Raji (cell line): ENCODE measurements around the gene NAP1L1.

Experiments used
- POLR2A ChIP-seq: IDR thresholded peaks from 2 replicates; pipeline ENCODE4 v1.6.1; 2011; ENCODE audit warnings: low read depth, low read length, control low read depth; ENCODE audit not compliant: insufficient read depth

Gene NAP1L1

GRCh38 chr12:76002598-76003354 is 81.7 kb downstream of the NAP1L1 start:
- no peak for TF ChIP-seq POLR2A

DNA sequence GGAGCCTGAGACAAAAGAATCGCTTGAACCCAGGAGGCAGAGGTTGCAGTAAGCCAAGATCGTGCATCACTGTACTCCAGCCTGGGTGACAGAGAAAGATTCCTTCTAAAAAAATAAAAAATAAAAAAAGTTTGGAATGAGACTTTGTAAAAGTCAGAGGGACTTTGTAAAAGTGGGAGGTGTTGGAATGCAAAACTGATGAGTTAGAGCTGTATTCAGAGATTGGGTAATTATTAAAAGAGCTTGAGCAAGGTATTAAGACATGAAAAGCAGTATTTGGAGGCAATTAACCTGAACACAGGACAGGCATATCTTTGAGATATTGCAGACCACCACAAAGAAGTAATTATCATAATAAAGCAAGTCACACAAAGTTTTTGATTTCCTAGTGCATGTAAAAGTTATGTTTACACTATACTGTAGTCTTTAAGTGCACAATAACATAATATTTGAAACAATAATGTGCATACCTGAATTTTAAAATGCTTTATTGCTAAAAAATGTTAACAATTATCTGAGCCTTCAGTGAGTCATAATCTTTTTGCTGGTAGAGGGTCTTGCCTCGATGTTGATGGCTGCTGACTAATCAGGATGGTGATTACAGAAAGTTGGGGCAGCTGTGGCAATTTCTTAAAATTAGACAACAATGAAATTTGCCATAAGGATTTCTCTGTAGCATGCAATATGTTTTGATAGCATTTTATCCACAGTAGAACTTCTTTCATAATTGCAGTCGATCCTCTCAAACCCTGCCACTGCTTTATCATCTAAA is 86.0 kb downstream of the NAP1L1 start:
- TF ChIP-seq POLR2A: no peak

GRCh38 chr12:75997658-75998057 is 86.8 kb downstream of the NAP1L1 start:
- TF ChIP-seq POLR2A: no peak

DNA sequence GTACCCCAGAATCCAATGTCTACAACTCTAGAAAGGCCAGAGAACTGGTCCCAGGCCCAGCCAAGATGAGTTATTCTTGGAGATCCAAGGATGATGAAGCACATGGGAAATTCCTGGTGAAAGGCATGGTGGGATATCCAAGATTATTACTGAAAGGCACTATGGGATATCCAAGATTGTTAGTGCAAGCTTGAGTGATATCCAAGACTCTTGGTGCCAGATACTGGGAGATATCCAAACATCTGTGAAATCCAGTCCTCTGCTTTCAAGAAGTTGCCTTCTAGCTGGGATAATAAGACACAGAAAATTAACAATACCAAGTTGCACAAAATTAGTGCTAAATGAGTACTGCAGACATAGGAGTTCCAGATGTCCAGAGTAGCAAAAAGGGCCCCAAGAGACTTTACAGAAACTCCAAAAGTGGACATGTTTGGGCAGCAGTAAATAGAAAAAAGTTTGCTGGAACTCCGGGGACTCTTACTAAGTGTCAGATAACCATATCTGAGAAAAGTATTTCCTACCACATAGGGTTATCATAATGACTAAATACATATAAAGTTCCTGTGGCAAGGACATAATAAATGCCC is 87.5 kb downstream of the NAP1L1 start:
- TF ChIP-seq POLR2A: no peak

DNA sequence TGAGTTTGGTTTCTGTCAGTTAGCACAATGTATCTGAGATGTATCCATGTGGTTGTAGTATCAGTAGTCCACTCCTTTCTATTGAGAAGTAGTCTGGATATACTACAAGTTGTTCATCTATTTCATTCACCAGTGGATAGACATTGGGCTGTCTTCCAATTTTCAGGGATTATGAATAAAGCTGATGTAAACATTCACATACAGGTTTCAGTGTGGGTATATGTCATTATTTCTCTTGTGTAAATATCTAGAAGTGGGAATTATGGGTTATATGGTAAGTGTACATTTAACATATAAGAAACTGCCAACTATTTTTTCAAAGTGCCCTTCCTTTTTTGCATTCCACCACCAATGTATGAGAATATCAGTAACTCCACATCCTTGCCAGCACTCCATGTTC is 88.8 kb downstream of the NAP1L1 start:
- no peak for TF ChIP-seq POLR2A

DNA sequence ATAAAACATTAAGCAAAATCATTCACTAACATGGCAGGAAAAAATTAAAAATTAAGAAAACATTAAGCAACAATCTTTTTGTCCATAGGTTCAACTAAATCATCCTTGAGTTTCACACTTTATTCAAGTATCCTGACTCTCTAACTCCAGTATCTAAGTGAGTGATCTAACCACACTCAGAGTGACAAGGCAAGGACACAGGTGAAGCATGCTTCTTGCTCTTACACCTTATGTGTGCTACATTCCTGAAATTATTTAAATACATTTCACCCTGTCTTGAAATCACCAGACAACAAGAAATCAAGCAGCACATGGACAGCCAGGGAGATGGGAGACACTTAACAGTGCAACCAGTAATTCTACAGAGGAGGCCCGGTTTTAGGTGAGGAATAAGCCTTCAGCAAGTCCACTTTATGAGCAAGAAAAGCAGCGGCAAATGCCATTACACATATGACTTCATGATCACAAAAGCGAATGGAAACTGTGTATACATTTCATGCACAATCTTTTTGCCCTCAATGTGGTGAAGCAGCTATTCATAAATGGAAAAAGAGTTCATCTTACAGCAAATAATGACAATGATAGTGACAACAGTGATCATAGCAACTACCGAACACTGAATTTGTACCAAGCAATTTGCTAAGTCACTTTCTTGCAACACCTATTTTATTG is 90.3 kb downstream of the NAP1L1 start:
- no peak for TF ChIP-seq POLR2A

DNA sequence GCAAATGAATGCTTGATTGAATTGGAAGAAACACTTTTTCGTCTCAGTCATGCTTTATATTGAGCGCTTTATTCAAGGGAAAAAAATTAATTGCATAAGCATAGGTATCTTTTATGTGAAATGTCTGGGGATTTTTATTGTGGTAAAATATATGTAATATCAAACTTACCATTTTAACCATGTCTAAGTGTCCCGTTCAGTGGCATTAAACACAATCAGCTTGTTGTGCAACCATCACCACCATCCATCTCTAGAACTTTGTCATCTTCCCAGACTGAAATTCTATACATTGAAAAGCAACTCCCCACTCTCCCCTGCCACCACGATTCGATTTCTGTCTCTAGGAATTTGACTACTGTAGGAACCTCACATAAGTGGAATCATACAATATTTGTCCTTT is 92.7 kb downstream of the NAP1L1 start:
- no peak for TF ChIP-seq POLR2A

DNA sequence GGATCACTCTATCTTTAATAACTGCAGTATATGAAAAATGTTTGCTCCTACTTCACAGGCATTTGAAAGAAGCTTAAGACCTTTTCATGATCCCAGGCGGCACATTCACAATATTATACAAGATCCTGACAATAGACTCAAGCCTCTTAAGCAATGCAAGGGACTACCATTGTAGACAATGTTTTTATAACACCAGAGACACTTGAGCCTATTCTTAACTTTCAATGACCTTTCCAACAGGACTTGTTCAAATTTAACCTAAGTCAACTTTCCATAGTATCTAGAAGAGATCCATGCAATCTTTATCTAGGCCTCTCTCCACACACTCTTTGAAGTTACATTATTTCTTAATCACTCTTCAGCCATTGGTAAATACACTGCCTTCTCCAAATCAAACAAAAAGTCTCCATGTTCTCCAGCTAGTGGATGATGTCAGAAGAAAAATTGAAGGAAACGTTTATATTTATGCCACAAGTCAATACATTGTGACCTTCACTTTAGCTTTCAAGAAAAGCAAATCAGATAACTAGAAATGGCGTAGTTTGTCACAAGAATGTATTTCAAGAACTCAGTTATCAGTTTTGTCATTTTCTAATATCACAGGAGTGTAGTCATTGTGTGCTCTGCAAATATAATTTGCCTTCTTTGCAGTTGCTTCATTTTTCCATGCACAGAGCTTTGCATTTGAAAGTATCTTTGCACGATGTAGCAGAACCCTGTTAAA is 94.1 kb downstream of the NAP1L1 start:
- TF ChIP-seq POLR2A: no peak
